Measurements from ENCODE around the gene ALK. TPM values are rescaled to one million over a fixed set of nuclear protein-coding genes. Genes with fewer than 3 reads are reported as not detected.

The ALK gene
- total RNA-seq, 1 experiment from 2014 or later: not detected

DNA sequence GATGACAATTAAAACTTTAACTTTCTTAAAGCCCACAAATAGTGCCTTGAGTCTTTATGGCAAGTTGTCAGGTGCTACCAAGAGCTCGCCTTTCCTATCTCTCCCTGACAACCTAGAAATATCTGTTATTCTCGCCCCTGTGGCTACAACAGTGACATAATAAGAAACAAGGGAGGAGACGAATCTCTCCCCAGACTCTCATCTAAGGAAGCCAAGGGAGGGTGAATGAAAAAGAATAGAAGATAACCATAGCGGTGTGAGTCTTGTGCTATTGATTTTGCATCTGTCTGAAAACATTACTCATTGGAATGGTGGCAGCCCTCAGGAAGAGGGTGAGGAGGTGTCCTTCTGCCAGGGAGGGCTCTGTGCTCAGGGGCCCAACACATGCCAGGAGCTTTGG lies 114.3 kb downstream of the ALK start:
- Mint-ChIP-seq H3K27ac (no peak overlapping the region), H3K9me3 (peaks cover 2 to 4% of the 10 kb centered on the region in 2 experiments; a peak in 2 of 5 replicates), H3K4me3 (no peak overlapping the region), H3K4me1 (peaks cover 12 to 14% of the 10 kb centered on the region in 2 experiments), H3K36me3 (ENCODE audit: insufficient read depth in 1 of 3, low read depth in 3 of 3) (no peaks in the 10 kb centered on the region), H3K27me3 (ENCODE audit: low read depth) (peaks cover 6% of the 10 kb centered on the region)
- Histone ChIP-seq H3K9ac (ENCODE audit: extremely low read depth, insufficient read length, low read length) (no peak overlapping the region), H4K91ac (ENCODE audit: insufficient read length, low read depth, low read length) (no peak overlapping the region), H2AK5ac (ENCODE audit: insufficient read length, low read length) (no peak overlapping the region), H3K23ac (ENCODE audit: insufficient read length, low read depth, low read length) (no peak overlapping the region), H2BK5ac (ENCODE audit: insufficient read length, low read length) (no peak overlapping the region), H3T11ph (ENCODE audit: low read length) (no peak overlapping the region), H2AFZ (ENCODE audit: low read length) (no peak overlapping the region), H3K4ac (ENCODE audit: low read depth, low read length) (no peak overlapping the region), H3K18ac (ENCODE audit: insufficient read length, low read depth, low read length) (no peak overlapping the region), H2BK15ac (ENCODE audit: low read depth, low read length) (no peak overlapping the region), H3K23me2 (ENCODE audit: insufficient read length, low read depth, low read length, poor library complexity, severe bottlenecking) (no peaks in the 10 kb centered on the region), H3K4me1 (ENCODE audit: insufficient read depth, low read length) (no peaks in the 10 kb centered on the region), H3K14ac (ENCODE audit: insufficient read depth, low read length) (no peak overlapping the region), H3K79me1 (ENCODE audit: insufficient read depth, low read depth, low read length, poor library complexity, severe bottlenecking) (no peaks in the 10 kb centered on the region), H2BK120ac (ENCODE audit: low read depth, low read length, poor library complexity, severe bottlenecking) (no peak overlapping the region), H4K5ac (ENCODE audit: insufficient read length, low read depth, low read length) (no peak overlapping the region), H3K4me2 (ENCODE audit: insufficient read depth, insufficient read length, low read length) (no peak overlapping the region), H3K27me3 (ENCODE audit: insufficient read depth, low read length) (no peaks in the 10 kb centered on the region), H3K79me2 (ENCODE audit: insufficient read depth, low read length) (no peaks in the 10 kb centered on the region), H2BK12ac (ENCODE audit: insufficient read length, low read depth, low read length) (no peak overlapping the region), H4K20me1 (ENCODE audit: control insufficient read depth, insufficient read depth, insufficient read length) (no peaks in the 10 kb centered on the region), H2BK20ac (ENCODE audit: low read depth, low read length, poor library complexity, severe bottlenecking) (no peak overlapping the region), H3K27ac (ENCODE audit: insufficient read length, low read depth, low read length) (no peak overlapping the region), H3K9me3 (ENCODE audit: control insufficient read depth, low read depth, low read length) (no peaks in the 10 kb centered on the region), H3K56ac (ENCODE audit: insufficient read length, low read depth, low read length) (no peak overlapping the region), H4K8ac (replicated peaks; ENCODE audit: insufficient read length, low read depth, low read length) (no peak overlapping the region)
- WGBS (ENCODE audit: extremely low coverage, insufficient read length, low lambda C conversion rate): no CpG with 5 or more reads among the region's 4 CpGs
- no peak for DNase-seq
- TF ChIP-seq, protein P1, sequence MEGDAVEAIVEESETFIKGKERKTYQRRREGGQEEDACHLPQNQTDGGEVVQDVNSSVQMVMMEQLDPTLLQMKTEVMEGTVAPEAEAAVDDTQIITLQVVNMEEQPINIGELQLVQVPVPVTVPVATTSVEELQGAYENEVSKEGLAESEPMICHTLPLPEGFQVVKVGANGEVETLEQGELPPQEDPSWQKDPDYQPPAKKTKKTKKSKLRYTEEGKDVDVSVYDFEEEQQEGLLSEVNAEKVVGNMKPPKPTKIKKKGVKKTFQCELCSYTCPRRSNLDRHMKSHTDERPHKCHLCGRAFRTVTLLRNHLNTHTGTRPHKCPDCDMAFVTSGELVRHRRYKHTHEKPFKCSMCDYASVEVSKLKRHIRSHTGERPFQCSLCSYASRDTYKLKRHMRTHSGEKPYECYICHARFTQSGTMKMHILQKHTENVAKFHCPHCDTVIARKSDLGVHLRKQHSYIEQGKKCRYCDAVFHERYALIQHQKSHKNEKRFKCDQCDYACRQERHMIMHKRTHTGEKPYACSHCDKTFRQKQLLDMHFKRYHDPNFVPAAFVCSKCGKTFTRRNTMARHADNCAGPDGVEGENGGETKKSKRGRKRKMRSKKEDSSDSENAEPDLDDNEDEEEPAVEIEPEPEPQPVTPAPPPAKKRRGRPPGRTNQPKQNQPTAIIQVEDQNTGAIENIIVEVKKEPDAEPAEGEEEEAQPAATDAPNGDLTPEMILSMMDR (conservative IDR thresholded peaks at IDR 0.05): no peak
